Measurements from ENCODE around the gene ZFPL1. TPM values are rescaled to one million over a fixed set of nuclear protein-coding genes. Genes with fewer than 3 reads are reported as not detected.

Gene ZFPL1
- total RNA-seq, 1 donor from 2014 or later = 25.9 TPM

- H3K9me3 Mint-ChIP-seq (ENCODE audit: unreplicated experiment) = no peaks in the 10 kb centered on the region
- DNase-seq (ENCODE audit: low spot score) = no peak
- TF ChIP-seq, protein P1, sequence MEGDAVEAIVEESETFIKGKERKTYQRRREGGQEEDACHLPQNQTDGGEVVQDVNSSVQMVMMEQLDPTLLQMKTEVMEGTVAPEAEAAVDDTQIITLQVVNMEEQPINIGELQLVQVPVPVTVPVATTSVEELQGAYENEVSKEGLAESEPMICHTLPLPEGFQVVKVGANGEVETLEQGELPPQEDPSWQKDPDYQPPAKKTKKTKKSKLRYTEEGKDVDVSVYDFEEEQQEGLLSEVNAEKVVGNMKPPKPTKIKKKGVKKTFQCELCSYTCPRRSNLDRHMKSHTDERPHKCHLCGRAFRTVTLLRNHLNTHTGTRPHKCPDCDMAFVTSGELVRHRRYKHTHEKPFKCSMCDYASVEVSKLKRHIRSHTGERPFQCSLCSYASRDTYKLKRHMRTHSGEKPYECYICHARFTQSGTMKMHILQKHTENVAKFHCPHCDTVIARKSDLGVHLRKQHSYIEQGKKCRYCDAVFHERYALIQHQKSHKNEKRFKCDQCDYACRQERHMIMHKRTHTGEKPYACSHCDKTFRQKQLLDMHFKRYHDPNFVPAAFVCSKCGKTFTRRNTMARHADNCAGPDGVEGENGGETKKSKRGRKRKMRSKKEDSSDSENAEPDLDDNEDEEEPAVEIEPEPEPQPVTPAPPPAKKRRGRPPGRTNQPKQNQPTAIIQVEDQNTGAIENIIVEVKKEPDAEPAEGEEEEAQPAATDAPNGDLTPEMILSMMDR (IDR thresholded peaks at IDR 0.05; ENCODE audit: unreplicated experiment) = no peak
- peaks cover 17% of the 10 kb centered on the region for H3K36me3 Mint-ChIP-seq (ENCODE audit: low read depth, unreplicated experiment)
- peak overlapping the region; percentile 84 for H3K4me3 Mint-ChIP-seq (ENCODE audit: unreplicated experiment)
- H3K4me1 Mint-ChIP-seq (ENCODE audit: unreplicated experiment) = peaks cover 8% of the 10 kb centered on the region
- H3K27ac Mint-ChIP-seq (ENCODE audit: unreplicated experiment) = peak overlapping the region; percentile 70
- H3K27me3 Mint-ChIP-seq (ENCODE audit: unreplicated experiment) = peaks cover 22% of the 10 kb centered on the region
Measured at GRCh38 chr11:65113361-65113756, 29.3 kb downstream of the ZFPL1 start.

GRCh38 chr11:65113839-65114238, 29.8 kb downstream of the ZFPL1 start:
- TF ChIP-seq, protein P1 (IDR thresholded peaks at IDR 0.05; ENCODE audit: unreplicated experiment) = no peak
- Mint-ChIP-seq H3K9me3 (ENCODE audit: unreplicated experiment) (no peaks in the 10 kb centered on the region), H3K36me3 (ENCODE audit: low read depth, unreplicated experiment) (peaks cover 22% of the 10 kb centered on the region), H3K4me1 (ENCODE audit: unreplicated experiment) (peaks cover 13% of the 10 kb centered on the region), H3K4me3 (ENCODE audit: unreplicated experiment) (peak overlapping the region; percentile 84), H3K27me3 (ENCODE audit: unreplicated experiment) (peaks cover 25% of the 10 kb centered on the region), H3K27ac (ENCODE audit: unreplicated experiment) (peak overlapping the region; percentile 70)
- DNase-seq (ENCODE audit: low spot score) = no peak

DNA sequence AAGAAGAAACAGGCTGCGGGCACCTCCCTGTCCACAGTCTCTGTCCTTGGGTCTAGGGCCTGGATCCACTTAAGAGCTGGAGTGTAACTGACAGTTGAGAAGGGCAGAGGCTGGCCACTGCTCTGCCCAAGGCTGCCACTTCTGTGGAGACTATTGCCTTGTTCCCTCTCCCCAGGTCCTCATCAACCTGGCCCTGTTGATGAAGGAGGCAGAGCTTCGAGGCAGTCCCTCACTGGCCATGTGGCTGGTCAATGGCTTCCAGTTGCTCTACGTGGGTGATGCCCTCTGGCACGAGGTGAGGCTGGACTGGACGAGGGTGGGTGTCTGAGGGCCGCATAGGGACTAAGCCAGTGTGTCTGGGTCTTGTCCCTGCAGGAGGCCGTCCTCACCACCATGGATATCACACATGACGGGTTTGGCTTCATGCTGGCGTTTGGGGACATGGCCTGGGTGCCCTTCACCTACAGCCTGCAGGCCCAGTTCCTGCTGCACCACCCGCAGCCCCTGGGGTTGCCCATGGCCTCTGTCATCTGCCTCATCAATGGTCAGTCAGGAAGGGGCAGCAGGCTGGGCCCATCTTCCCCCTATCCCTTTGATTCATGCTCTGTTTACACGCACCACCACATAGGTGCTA, 30.6 kb downstream of the ZFPL1 start:
- Mint-ChIP-seq H3K27ac (ENCODE audit: unreplicated experiment) (no peak overlapping the region), H3K9me3 (ENCODE audit: unreplicated experiment) (no peaks in the 10 kb centered on the region), H3K4me1 (ENCODE audit: unreplicated experiment) (peaks cover 14% of the 10 kb centered on the region), H3K27me3 (ENCODE audit: unreplicated experiment) (peaks cover 29% of the 10 kb centered on the region), H3K36me3 (ENCODE audit: low read depth, unreplicated experiment) (peaks cover 26% of the 10 kb centered on the region), H3K4me3 (ENCODE audit: unreplicated experiment) (peak overlapping the region; percentile 62)
- TF ChIP-seq, protein P1 (IDR thresholded peaks at IDR 0.05; ENCODE audit: unreplicated experiment) = no peak
- DNase-seq (ENCODE audit: low spot score) = no peak

DNA sequence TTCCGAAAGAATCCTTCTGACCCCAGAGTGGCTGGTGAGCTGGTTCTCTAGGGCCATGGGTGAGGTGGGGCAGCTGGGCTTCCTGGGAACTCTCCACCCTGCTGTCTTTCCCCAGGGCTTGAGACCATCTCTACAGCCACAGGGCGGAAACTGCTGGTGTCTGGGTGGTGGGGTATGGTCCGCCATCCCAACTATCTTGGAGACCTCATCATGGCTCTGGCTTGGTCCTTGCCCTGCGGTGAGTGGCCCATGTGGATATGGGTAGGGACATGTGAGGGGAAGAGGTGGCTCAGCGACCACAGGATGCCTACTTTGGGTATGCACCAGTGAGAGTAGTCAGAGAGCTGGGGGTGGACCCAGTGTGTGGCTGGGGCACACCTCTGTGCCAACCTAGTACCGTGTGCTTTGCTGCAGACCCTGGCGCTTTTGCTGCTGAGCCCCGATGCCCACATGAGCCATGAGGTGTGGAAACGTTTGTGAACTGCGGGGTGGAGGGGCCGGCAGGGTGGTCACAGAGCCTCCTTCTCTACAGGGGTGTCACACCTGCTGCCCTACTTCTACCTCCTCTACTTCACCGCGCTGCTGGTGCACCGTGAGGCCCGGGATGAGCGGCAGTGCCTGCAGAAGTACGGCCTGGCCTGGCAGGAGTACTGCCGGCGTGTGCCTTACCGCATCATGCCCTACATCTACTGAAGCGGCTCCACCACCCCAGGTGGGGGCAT, 31.5 kb downstream of the ZFPL1 start:
- H3K4me3 Mint-ChIP-seq (ENCODE audit: unreplicated experiment) = peak overlapping the region; percentile 62
- H3K9me3 Mint-ChIP-seq (ENCODE audit: unreplicated experiment) = no peaks in the 10 kb centered on the region
- TF ChIP-seq, protein P1 (IDR thresholded peaks at IDR 0.05; ENCODE audit: unreplicated experiment) = no peak
- DNase-seq (ENCODE audit: low spot score) = no peak
- no peak overlapping the region for H3K27ac Mint-ChIP-seq (ENCODE audit: unreplicated experiment)
- peaks cover 29% of the 10 kb centered on the region for H3K36me3 Mint-ChIP-seq (ENCODE audit: low read depth, unreplicated experiment)
- peaks cover 28% of the 10 kb centered on the region for H3K27me3 Mint-ChIP-seq (ENCODE audit: unreplicated experiment)
- peaks cover 14% of the 10 kb centered on the region for H3K4me1 Mint-ChIP-seq (ENCODE audit: unreplicated experiment)
